T-helper 2 cell (primary cell): Measurements from ENCODE around the gene TICAM1.
"Not testable (repeated sequence)": the region's sequence is repeated elsewhere in the genome, so short reads cannot be mapped to it uniquely, and the experiment has no call there.

Experiments used
- DNase-seq, 5 experiments: peaks; one replicate each; pipeline versions ENCODE4 v3.0.0 to v3.0.0-alpha.2; 2012 to 2022

TICAM1 gene

GRCh38 chr19:4803736-4804695 is 27.5 kb downstream of the TICAM1 start:
- peak in 4 of 5 experiments; percentile 30 to 60 (median 42) for DNase-seq

GRCh38 chr19:4802711-4803110 is 28.8 kb downstream of the TICAM1 start:
- no peak for DNase-seq

- no peak for DNase-seq
Measured at GRCh38 chr19:4801085-4801619, 30.4 kb downstream of the TICAM1 start.

- no peak for DNase-seq
Measured at GRCh38 chr19:4800591-4801081, 30.9 kb downstream of the TICAM1 start.

- DNase-seq, result no peak
Measured at GRCh38 chr19:4795400-4795799, 36.1 kb downstream of the TICAM1 start.

GRCh38 chr19:4794971-4795370 is 36.5 kb downstream of the TICAM1 start:
- DNase-seq, result no peak

DNA sequence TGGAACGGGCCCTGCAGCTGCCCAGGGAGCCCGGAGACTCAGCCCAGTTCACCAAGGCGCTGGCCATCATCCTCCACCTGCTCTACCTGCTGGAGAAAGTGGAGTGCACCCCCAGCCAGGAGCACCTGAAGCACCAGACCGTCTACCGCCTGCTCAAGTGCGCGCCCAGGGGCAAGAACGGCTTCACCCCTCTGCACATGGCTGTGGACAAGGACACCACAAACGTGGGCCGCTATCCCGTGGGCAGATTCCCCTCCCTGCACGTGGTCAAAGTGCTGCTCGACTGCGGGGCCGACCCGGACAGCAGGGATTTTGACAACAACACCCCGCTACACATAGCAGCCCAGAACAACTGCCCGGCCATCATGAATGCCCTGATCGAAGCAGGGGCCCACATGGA is 38.2 kb downstream of the TICAM1 start:
- DNase-seq, result not testable (repeated sequence)

- not testable (repeated sequence) for DNase-seq
Measured at GRCh38 chr19:4792866-4793195, 38.7 kb downstream of the TICAM1 start.

- DNase-seq, result peak in 1 of 5 experiments; percentile 16
Measured at GRCh38 chr19:4792019-4792865, 39.3 kb downstream of the TICAM1 start.

DNA sequence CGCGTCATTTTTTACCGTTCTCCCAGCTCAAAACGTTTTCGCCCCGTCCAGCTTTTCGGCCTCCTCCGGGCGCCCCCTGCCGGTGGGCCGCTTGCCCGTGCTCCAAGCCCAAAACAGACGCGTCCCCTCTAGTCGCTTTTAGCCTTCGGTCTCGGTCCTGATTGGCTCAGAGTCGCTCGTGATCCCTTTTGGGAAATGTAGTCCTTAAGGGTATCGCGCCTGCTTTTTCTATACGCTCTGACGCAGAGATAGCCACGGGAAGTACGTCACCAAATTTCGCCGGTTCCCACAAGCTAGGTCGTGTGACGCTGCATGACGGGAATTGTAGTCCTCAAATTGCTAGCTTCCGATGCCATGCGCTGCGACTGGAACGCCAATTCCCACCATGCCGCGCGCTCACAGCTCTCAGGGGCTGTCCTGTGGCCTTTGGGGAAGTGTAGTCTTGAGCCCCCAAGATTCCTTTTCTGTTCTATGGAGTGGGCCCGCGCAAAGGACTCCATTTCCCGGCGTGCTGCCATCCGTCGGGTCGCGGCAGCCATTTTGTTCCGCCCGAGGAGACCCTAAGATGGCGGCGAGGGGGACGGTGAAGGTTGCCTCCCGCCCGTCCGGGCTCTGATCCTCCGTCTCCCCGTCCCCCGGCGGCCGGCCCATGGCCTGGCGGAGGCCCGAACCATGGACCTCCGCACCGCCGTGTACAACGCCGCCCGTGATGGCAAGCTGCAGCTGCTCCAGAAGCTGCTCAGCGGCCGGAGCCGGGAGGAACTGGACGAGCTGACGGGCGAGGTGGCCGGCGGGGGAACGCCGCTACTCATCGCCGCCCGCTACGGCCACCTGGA is 40.1 kb downstream of the TICAM1 start, which contains the start of gene FEM1A:
TSS of gene FEM1A (plus strand) at position 552 of the 836 bp plus-strand sequence. CDS start at position 673, 121 bp downstream.
- DNase-seq, result peak; percentile 96 to 100 (median 99)

- not testable (repeated sequence) for DNase-seq
Measured at GRCh38 chr19:4786412-4787016, 45.0 kb downstream of the TICAM1 start.

DNA sequence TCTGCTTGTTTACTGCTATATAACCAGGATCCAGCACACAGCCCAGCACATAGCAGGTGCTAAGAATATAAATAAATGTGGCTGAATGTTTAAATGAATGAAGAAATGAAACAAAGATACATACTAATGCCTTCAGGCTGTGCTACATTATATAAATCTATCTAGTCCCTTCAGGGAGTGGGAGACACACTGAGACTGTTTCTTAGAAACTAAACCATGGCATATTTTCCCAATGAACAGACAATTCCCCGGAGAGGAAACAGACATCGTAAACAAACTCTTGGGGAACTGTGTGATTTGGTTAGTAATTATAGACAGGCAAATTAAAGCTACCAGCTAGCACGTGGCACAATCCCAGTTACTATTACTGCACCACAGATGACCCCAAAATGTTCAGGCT is 49.7 kb downstream of the TICAM1 start:
- no peak for DNase-seq

GRCh38 chr19:4780860-4781259 is 50.7 kb downstream of the TICAM1 start:
- DNase-seq, result no peak

DNA sequence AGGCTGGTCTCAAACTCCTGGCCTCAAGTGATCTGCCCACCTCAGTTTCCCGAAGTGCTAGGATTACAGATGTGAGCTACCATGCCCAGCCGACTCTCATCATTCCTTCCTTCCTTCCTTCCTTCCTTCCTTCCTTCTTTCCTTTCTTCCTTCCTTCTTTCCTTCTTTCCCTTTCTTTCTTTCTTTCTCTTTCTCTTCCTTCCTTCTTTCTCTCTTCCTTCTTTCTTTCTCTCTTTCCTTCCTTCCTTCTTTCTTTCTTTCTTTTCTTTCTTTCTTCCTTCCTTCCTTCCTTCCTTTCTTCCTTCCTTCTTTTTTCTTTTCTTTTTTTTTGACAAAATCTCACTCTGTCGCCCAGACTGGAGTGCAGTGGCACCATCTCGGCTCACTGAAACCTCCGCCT is 53.4 kb downstream of the TICAM1 start:
- DNase-seq, result not testable (repeated sequence)

DNA sequence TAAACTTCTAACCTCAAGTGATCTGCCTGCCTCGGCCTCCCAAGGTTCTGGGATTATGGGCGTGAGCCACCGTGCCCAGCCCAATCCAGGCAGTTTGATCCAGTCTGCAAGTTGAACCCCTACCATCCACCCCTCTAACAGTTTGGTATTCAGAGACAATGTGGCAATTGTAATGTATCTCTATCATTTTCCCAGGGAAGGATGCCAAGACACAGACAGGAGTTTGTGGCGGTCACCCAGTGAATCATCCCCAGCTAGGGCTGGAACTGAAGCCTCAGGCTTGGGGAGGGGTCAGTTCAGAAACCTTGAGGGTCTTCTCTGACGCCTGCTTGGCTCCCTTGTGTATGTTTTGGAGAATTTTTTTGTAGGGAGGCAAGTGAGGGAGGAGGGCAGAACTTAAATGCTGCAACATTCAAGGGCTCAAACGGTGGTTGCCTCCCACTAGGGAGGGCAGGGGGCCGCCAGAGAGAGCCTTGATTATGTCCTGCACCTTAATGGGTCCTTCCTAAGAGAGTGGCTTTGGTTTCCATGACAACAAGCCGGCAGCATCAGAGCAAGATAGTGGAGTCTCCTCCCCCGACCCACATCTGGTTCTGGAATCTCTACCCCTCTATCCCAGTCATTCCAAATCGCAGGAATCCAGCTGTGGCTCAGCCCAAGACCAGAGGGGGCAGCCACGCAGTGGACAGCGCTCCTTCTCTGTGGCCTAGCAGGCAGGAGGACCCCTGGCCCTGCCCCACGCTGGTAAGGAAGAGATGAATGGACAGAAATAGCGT is 54.9 kb downstream of the TICAM1 start:
- no peak for DNase-seq

DNA sequence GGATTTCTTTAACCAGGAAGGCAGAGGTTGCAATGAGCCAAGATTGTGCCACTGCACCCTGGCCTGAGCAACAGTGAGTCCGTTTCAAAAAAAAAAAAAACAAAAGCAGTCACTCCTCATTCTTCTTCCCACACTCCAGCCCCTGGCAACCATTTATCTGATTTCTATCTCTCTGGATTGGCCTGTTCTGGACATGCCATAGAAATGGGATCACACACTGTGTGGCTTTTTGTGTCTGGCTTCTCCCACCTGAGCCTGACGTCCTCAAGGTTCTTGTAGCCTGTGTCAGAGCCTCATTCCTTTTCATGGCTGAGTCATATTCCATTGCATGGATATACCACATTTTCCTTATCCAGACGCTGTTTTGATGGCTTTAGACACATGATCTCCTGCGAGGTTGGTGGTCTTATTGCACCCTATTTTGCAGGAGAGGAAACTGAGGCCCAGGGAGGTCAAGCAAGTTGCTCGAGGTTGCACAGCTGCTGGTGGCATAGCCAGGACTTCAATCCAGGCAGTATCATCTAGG is 55.8 kb downstream of the TICAM1 start:
- no peak for DNase-seq

- DNase-seq, result no peak
Measured at GRCh38 chr19:4774136-4774535, 57.4 kb downstream of the TICAM1 start.

DNA sequence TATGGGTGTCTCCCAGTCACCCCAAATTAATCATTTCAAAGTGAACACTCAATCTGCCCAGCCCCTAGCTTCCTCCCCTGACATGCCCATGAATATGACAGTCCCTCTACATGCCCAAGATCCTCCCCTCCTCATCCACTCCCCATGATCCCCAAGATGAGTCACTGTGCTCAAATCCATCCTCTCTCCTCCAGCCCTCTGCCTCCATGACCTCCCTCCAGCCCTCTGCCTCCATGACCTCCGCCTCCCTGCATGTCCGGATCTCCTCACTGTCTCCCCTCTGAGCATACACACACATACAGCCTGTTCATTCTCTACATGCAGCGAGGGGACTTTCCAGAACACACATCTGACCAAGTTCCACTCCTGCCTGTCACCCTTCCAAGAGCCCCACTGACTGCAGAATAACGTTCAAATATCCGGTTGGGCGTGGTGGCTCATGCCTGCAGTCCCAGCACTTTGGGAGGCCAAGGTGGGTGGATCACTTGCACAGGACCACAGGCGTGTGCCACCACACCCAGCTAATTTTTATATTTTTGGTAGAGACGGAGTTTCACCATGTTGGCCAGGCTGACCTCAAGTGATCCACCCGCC is 58.4 kb downstream of the TICAM1 start:
- no peak for DNase-seq

DNA sequence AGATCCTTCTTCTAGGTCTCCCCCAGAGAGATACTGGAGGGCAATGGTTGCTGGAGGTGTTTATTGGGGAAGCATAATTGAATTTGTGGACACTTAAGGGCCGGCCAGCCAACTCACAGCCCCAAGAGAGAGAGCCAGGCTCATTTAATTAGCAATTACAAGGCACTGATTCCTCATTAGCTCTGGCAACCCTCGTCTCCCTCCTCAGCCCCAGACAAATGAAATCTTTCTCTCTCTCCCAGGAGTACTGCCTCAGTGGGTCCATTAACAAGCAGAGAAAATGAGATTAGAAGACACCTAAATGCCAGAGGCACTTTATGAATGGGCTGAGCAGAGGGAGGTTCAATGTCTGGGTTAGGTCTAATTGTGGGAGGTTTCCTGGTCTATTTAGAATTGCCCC is 58.9 kb downstream of the TICAM1 start:
- no peak for DNase-seq
